ENCODE data around the gene FYCO1.

DNA sequence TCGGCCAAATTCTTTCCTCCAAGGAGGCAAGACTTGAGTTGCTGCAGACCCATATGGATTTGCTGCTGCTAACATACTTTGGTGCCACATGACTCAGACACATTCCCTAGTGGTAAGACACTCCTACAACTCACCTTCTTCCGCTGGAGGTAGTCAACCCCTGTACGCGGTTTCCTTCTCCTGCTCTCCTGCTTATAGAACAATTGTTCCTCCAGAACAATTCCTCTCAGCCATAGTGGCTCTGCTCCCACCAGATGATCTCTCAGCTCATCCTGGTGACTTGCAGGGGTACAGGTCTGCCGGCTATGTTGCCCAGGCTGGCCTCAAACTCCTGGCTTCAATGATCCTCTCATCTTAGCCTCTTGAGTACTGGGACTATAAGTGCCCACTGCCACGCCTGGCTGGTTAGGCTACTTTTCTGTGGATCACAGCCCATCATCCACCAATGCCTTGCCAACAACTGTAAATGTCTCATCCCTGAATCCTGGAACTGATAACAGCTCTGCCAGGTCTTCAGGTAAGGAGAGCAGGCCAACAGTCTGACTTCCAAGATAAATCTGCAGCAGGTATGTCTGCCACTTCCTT lies 54.8 kb downstream of the FYCO1 start:
- TF ChIP-seq, protein P1, sequence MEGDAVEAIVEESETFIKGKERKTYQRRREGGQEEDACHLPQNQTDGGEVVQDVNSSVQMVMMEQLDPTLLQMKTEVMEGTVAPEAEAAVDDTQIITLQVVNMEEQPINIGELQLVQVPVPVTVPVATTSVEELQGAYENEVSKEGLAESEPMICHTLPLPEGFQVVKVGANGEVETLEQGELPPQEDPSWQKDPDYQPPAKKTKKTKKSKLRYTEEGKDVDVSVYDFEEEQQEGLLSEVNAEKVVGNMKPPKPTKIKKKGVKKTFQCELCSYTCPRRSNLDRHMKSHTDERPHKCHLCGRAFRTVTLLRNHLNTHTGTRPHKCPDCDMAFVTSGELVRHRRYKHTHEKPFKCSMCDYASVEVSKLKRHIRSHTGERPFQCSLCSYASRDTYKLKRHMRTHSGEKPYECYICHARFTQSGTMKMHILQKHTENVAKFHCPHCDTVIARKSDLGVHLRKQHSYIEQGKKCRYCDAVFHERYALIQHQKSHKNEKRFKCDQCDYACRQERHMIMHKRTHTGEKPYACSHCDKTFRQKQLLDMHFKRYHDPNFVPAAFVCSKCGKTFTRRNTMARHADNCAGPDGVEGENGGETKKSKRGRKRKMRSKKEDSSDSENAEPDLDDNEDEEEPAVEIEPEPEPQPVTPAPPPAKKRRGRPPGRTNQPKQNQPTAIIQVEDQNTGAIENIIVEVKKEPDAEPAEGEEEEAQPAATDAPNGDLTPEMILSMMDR (conservative IDR thresholded peaks at IDR 0.05 in 1 of 2, IDR thresholded peaks at IDR 0.05 in 1 of 2; ENCODE audit: low read depth in 1 of 2, low read length in 2 of 2), result no peak
- TF ChIP-seq EZH2 (IDR thresholded peaks at IDR 0.05; ENCODE audit: low read length, missing control alignments), result no peak

Measured in fibroblast of lung (primary cell).